ENCODE measurements around the gene EGLN3.

The EGLN3 gene

GRCh38 chr14:33948145-33948868, 2.6 kb downstream of the EGLN3 start:
- TF ChIP-seq, protein P1, sequence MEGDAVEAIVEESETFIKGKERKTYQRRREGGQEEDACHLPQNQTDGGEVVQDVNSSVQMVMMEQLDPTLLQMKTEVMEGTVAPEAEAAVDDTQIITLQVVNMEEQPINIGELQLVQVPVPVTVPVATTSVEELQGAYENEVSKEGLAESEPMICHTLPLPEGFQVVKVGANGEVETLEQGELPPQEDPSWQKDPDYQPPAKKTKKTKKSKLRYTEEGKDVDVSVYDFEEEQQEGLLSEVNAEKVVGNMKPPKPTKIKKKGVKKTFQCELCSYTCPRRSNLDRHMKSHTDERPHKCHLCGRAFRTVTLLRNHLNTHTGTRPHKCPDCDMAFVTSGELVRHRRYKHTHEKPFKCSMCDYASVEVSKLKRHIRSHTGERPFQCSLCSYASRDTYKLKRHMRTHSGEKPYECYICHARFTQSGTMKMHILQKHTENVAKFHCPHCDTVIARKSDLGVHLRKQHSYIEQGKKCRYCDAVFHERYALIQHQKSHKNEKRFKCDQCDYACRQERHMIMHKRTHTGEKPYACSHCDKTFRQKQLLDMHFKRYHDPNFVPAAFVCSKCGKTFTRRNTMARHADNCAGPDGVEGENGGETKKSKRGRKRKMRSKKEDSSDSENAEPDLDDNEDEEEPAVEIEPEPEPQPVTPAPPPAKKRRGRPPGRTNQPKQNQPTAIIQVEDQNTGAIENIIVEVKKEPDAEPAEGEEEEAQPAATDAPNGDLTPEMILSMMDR (IDR thresholded peaks at IDR 0.05; ENCODE audit: extremely low read depth, insufficient read depth, missing control alignments), result no peak
- in situ Hi-C loops (cut with MboI; ENCODE audit: low pct_unique_long_range_greater_than_20kb, low sequenced_read_pairs, unreplicated experiment), result no loop called here
- no peak for DNase-seq (ENCODE audit: low spot score)

- in situ Hi-C loops (cut with MboI; ENCODE audit: low pct_unique_long_range_greater_than_20kb, low sequenced_read_pairs, unreplicated experiment), result no loop called here
- DNase-seq (ENCODE audit: low spot score), result no peak
- TF ChIP-seq, protein P1 (IDR thresholded peaks at IDR 0.05; ENCODE audit: extremely low read depth, insufficient read depth, missing control alignments), result no peak
Measured at GRCh38 chr14:33946679-33947476, 4.0 kb downstream of the EGLN3 start.

DNA sequence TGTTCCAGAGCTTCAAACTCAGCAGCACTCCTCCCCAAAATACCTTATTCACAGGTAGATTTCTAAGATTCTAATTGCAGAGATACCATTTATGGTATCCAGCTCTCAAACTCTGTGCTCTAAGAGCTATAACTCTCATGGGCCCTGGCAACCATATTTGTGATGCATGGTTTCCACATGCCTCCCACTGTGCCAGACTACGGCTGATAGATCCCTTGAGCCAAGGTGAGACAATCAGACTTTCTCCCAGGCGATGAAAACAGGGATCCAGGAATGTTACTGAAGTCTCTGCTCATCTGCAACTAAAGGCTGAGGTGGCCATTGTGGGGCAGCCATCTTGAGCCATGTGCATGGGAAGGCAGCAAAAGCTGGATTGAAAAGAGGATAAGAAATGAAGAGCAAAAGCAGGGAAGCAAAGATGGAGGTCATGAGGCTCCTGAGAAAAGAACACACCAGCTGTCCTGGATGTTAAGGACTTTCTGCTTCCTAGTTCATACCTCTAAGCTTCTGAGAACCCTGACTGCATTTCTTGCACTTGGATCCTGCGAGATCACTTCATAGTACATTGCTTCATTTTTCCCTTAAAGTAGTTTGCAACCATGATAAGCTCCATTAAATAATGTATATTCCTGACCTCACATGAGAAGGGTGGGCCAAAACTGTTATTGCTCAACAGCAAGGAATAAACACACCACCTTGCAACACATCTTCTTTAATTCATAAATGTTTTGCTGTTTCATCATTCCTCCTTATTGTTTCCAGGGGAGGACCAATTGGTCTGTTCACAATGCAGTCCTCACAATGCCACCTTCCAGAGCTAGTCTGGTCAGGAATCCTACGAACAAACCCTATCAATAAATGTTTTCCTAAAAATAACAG, 5.4 kb downstream of the EGLN3 start:
- no peak for DNase-seq (ENCODE audit: low spot score)
- TF ChIP-seq, protein P1 (IDR thresholded peaks at IDR 0.05; ENCODE audit: extremely low read depth, insufficient read depth, missing control alignments), result no peak
- in situ Hi-C loops (cut with MboI; ENCODE audit: low pct_unique_long_range_greater_than_20kb, low sequenced_read_pairs, unreplicated experiment), result no loop called here

- TF ChIP-seq, protein P1 (IDR thresholded peaks at IDR 0.05; ENCODE audit: extremely low read depth, insufficient read depth, missing control alignments), result no peak
- no peak for DNase-seq (ENCODE audit: low spot score)
- in situ Hi-C loops (cut with MboI; ENCODE audit: low pct_unique_long_range_greater_than_20kb, low sequenced_read_pairs, unreplicated experiment), result no loop called here
Measured at GRCh38 chr14:33943096-33943883, 7.6 kb downstream of the EGLN3 start.

GRCh38 chr14:33941718-33942117, 9.2 kb downstream of the EGLN3 start:
- TF ChIP-seq, protein P1 (IDR thresholded peaks at IDR 0.05; ENCODE audit: extremely low read depth, insufficient read depth, missing control alignments), result no peak
- DNase-seq (ENCODE audit: low spot score), result no peak
- in situ Hi-C loops (cut with MboI; ENCODE audit: low pct_unique_long_range_greater_than_20kb, low sequenced_read_pairs, unreplicated experiment), result no loop called here
